T-helper 1 cell (primary cell): ENCODE measurements around the gene ATL1.
A peak's percentile ranks its signal among the peaks of the same experiment; 100 is the strongest.
"Not testable (repeated sequence)": the region's sequence is repeated elsewhere in the genome, so short reads cannot be mapped to it uniquely, and the experiment has no call there.

Experiments
- DNase-seq, 5 donors: peaks; one replicate each; pipeline ENCODE4 v3.0.0-alpha.2; 2012 to 2020

ATL1 gene

DNA sequence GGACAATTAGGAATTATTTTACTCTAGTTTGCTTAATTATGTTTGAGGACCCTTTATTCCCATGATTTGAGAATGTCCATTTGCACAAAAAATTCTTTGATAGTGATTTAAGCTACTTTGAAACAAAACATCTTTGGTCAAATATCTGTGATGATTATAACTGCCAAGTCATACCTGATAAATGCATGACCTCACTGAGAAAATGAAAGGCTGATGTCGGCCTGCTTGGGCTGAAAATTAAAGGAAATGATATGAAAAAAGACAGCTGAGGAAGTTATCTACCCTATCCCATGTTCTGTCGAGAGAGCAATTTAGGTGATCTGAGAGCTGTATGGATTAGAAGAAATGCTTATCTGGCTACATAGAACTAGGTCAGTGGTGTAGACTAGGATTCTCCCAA is 43.6 kb downstream of the ATL1 start:
- DNase-seq = no peak

DNA sequence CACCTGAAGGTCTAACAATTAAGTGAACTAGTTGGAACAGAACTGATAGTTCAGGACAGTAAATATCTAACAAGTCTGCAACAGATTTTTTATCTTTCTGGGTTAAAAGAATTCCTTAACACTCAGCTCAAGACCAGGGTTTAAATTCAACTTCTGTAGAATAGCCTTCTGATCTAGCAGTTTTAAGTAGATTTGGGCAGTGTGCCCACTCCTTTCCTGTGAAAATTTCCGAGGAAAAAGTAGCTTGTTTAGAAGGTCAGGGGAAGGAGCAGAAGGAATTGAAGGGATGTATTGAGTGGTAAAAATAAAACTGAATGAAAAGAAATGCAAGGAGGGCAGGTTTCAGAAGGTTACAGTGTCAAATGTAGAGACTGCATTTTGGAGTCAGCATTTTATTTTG is 45.8 kb downstream of the ATL1 start:
- DNase-seq = no peak

DNA sequence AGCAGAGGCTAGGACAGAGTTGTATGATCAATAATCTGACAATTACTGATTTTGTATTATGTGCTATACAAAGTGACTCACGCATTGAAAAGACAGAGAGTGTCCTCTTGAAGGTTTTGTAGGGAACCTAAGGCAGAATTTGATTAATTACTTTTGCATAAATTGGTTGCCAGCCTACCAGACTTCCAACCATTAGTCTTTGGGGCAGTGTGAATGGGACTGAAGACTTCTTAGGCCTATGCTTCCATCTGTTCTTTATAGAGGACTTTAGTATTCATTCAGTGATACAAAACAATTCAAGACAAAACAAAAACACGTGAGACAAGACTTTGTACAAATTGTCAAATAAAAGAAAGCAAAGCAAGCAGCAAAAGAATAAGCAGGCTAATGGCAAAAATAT is 46.5 kb downstream of the ATL1 start:
- no peak for DNase-seq

DNA sequence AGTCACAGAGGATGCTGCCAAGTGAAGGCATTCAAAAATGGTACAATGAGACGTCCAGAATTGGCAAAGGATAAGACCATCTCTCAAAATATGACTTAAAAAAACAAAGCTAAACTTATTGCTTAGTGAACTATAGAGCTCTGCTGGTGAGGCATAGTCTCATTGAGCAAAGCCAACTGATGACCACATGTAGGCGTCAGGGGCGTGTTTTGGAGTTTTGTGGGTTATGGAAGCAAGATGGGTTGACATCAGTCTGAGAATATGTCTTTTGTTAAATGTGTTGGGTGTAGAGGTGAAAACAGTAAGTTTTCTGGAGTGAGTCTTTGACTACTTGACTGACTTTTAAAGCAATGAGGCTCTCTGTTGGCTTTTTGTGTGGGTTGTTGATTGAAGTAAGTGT is 47.2 kb downstream of the ATL1 start:
- no peak for DNase-seq

DNA sequence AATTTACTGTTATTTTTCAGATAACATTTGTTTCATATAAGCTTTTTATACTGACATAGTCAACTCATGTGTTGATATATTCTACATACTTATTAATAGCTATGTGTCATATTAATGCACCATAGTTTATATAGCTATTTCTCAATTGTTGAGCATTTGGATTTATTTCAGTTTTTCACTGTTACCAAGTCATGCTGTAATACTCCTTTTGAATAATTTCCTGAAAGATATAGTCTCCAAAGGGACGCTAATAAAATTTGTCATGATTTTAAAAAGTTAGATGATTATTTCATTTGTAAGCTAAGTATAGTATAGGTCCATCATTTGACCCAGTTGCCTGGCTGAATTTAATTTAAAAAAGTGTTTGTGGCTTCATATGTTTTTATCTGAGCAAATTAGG is 47.8 kb downstream of the ATL1 start:
- no peak for DNase-seq

GRCh38 chr14:50608302-50608851 is 48.4 kb downstream of the ATL1 start:
- no peak for DNase-seq

- DNase-seq = no peak
These were observed 50.5 kb downstream of the ATL1 start for GRCh38 chr14:50610465-50610864.

- DNase-seq = no peak
These were observed 52.9 kb downstream of the ATL1 start for GRCh38 chr14:50612806-50613205.

GRCh38 chr14:50615056-50615455 is 55.1 kb downstream of the ATL1 start:
- no peak for DNase-seq

DNA sequence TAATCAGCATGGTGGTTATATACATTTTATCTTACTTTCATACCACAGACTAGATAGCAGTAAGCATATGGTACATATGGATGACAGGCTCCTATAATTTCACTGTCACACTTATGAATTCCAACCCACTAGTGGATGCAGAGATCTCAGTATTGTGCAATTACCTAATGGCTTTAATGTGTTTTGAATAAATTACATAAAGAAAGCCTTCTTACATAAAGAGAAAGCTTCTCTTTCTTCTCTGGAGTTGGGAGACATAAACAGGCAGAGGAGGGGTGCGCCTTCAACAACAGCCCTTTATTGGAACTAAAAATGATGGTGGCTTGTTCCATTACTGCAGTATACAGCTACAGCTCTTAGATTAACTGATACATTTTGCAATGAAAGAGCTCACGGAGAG is 55.6 kb downstream of the ATL1 start:
- DNase-seq = no peak

- DNase-seq = no peak
These were observed 56.3 kb downstream of the ATL1 start for GRCh38 chr14:50616275-50616674.

GRCh38 chr14:50619569-50620141 is 59.7 kb downstream of the ATL1 start:
- DNase-seq = peak in 1 of 5 donors; percentile 19

DNA sequence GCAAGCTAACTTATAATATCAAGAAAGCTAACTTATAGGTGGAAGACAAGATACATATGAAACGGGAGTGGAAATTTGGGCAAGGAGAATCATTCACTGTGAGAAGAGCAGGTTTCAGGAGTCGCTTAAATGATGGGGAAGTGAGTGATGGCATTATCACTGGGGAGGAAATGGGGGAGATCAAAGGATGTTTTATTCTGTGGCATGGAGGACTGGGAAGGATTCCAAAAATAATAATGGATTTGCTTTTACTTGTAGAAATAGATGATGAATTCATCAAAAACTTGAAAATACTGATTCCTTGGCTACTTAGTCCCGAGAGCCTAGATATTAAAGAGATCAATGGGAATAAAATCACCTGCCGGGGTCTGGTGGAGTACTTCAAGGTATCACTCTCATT is 60.4 kb downstream of the ATL1 start:
- DNase-seq = no peak

- DNase-seq = no peak
These were observed 63.0 kb downstream of the ATL1 start for GRCh38 chr14:50622978-50623377.

- peak in 1 of 5 donors; percentile 8 for DNase-seq
These were observed 64.5 kb downstream of the ATL1 start for GRCh38 chr14:50624447-50624846.

DNA sequence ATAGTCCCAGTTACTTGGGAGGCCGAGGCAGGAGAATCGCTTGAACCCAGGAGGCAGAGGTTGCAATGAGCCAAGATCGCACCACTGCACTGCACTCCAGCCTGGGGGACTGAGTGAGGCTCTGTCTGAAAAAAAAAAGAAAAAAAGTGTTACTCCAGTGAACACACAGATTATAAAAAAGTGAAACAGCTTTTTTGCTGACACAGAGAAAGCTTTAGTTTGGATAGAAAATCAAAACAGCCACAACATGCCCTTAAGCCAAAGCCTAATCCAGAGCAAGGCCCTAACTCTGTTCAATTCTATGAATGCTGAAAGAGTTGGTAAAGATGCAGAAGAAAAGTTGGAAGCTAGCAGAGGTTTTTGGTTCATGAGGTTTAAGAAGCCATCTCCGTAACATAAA is 65.0 kb downstream of the ATL1 start:
- DNase-seq = not testable (repeated sequence)

- no peak for DNase-seq
These were observed 71.5 kb downstream of the ATL1 start for GRCh38 chr14:50631408-50631821.

DNA sequence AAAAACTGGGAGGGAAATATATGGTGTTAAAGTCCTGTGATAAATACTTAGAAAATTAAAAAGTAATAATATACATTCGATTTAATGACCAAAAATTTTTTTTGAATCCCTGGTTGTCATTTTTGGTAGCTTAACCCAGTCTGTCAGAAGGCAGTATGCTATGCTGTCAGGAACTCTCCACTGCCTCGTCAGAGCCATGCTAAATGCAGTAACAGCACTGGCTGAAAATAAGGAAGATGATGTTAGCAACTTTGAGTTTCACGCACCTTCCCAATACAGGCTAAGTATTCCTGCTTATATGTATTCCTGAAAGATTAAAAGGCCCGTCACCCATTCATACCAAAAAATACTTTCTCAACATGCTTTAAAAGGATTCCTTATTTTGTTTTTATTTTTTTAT is 74.0 kb downstream of the ATL1 start:
- DNase-seq = no peak

- no peak for DNase-seq
These were observed 75.2 kb downstream of the ATL1 start for GRCh38 chr14:50635141-50635540.

GRCh38 chr14:50647282-50647681 is 87.3 kb downstream of the ATL1 start:
- no peak for DNase-seq

DNA sequence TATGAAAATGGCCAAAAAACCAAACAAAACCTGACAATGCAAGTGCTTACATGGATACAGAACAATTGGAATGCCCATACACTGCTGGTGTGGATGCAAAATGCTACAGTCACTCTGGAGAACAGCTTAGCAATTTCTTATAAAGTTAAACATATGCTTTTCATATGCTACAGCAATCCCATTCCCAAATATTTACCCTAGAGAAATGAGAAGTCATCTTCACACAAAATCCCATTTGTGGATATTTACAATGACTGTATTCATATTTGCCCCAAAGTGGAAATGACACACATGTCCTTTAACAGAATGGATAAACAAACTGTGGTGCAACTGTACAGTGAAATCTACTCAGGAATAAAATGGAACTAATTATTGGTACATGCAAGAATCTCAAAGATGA is 87.8 kb downstream of the ATL1 start:
- DNase-seq = no peak

GRCh38 chr14:50649691-50650090 is 89.7 kb downstream of the ATL1 start:
- no peak for DNase-seq

DNA sequence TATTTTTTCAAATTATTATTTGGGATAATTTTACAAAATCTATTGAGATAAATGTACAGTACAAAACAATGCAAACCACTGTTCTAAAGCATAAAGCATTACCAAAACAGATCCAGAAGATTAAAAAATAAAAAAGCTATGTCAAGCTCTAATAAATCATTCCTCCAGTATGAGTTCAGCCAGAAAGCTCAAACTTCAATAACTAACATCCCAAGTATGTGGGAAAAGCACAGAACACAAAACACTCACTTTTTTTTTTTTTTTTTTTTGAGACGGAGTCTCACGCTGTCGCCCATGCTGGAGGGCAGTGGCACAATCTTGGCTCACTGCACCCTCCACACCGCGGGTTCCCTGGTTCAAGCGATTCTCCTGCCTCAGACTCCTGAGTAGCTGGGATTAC is 96.8 kb downstream of the ATL1 start:
- no peak for DNase-seq

DNA sequence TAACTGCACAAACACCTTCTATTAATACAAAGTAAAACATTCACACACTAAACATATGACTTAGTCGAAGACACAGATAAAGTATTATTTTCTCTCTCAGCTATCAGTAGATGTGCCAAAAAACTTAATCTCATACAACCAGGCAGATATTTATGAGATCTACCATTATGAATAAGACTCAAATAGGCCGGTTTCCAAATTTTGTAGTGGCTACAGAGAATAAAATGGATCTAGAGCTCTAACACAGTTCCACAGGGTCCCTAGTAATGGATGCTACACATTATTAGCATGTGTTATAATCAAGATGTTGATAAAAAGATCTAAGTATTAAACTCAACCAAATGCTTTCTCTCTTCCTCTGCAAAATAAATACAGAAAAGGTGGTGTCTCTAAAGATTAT is 97.8 kb downstream of the ATL1 start:
- DNase-seq = no peak

DNA sequence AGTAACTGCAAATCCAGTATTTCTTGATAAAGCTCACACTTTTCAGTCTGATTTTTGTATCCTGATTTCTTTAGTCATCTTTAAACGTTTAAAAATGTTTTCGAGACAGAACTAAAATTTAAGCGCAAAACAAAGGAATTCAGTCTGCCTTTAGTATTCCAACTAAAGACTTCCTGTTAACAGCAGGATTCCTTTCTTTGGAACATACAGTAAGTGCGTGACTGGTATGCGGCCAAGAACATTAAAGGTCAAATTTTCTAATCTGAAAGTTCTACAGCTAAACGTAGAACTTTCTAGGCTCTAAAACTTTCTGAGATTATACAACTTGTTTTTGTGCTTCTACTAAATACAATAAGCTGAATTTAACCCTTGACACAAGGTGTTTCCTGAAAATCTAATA is 98.3 kb downstream of the ATL1 start:
- DNase-seq = no peak
